Body of pancreas (tissue), 4 donors: ENCODE results near the gene SGCD.

Experiments used
- CTCF ChIP-seq, 7 experiments: fragments of 450-650 bp in 4 of 7; fragments of 200-600 bp in 3 of 7; sonication (generic) in 3 of 7; IDR thresholded peaks; one replicate each; pipeline ENCODE4 v1.5.1; 2016 to 2019; ENCODE audit warnings: antibody characterized with exemption in 7 of 7
- POLR2A ChIP-seq, 3 donors: fragments of 450-650 bp; IDR thresholded peaks; one replicate each; pipeline ENCODE4 v1.6.1; 2016; ENCODE audit warnings: antibody characterized with exemption in 3 of 3, mild to moderate bottlenecking in 2 of 3

GRCh38 chr5:156561651-156562050 lies 234.7 kb downstream of the SGCD start:
- TF ChIP-seq CTCF (IDR thresholded peaks at IDR 0.05) (no peak), POLR2A (IDR thresholded peaks at IDR 0.05) (no peak)
